GM19238 (cell line): Measurements from ENCODE around the gene ENHO.
"Not testable (repeated sequence)": the region's sequence is repeated elsewhere in the genome, so short reads cannot be mapped to it uniquely, and the experiment has no call there.

Source experiments
- DNase-seq: peaks from one replicate; pipeline ENCODE4 v3.0.0; 2011; ENCODE audit warnings: low spot score; ENCODE audit not compliant: insufficient read length

Gene ENHO

GRCh38 chr9:34481620-34482019 lies 41.2 kb downstream of the ENHO start:
- not testable (repeated sequence) for DNase-seq

GRCh38 chr9:34479431-34479866 lies 43.3 kb downstream of the ENHO start:
- DNase-seq, result no peak

- DNase-seq, result no peak
Measured at GRCh38 chr9:34477541-34477940, 45.2 kb downstream of the ENHO start.

GRCh38 chr9:34475097-34475496 lies 47.7 kb downstream of the ENHO start:
- DNase-seq, result no peak
